ENCODE data around the gene ACIN1.

DNA sequence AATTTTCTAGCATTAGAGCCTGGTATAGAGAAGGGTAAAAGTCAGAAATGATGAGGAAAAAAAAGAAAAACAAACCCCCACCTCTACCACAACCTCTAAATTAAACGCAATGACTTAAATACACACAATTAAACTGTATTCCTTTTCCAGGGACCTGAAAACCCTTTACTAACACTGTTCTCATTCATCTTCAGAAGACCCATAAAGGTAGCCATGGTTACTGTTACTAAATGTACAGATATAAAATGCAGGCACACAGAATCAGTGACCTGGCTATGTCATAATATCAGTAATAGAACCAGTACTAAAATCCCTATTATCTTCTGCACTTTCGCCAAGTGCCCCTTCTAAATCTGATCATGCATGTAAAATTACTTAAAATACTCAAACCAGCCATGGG lies 1.4 kb downstream of the ACIN1 start:
- TF ChIP-seq POLR2AphosphoS5 (IDR thresholded peaks at IDR 0.05; ENCODE audit: low read depth) (no peak), EZH2 (IDR thresholded peaks at IDR 0.05; ENCODE audit: low read depth, unreplicated experiment) (no peak), CREB1 (CRISPR knock-in tag; IDR thresholded peaks at IDR 0.05; ENCODE audit: low read depth) (no peak), JUNB (IDR thresholded peaks at IDR 0.05; ENCODE audit: unreplicated experiment) (no peak), EZH2phosphoT487 (IDR thresholded peaks at IDR 0.05; ENCODE audit: unreplicated experiment) (no peak)
- TF ChIP-seq, protein P1, sequence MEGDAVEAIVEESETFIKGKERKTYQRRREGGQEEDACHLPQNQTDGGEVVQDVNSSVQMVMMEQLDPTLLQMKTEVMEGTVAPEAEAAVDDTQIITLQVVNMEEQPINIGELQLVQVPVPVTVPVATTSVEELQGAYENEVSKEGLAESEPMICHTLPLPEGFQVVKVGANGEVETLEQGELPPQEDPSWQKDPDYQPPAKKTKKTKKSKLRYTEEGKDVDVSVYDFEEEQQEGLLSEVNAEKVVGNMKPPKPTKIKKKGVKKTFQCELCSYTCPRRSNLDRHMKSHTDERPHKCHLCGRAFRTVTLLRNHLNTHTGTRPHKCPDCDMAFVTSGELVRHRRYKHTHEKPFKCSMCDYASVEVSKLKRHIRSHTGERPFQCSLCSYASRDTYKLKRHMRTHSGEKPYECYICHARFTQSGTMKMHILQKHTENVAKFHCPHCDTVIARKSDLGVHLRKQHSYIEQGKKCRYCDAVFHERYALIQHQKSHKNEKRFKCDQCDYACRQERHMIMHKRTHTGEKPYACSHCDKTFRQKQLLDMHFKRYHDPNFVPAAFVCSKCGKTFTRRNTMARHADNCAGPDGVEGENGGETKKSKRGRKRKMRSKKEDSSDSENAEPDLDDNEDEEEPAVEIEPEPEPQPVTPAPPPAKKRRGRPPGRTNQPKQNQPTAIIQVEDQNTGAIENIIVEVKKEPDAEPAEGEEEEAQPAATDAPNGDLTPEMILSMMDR (conservative IDR thresholded peaks at IDR 0.05; ENCODE audit: low read depth in 2 of 2): no peak
- TF ChIP-seq, protein P2, sequence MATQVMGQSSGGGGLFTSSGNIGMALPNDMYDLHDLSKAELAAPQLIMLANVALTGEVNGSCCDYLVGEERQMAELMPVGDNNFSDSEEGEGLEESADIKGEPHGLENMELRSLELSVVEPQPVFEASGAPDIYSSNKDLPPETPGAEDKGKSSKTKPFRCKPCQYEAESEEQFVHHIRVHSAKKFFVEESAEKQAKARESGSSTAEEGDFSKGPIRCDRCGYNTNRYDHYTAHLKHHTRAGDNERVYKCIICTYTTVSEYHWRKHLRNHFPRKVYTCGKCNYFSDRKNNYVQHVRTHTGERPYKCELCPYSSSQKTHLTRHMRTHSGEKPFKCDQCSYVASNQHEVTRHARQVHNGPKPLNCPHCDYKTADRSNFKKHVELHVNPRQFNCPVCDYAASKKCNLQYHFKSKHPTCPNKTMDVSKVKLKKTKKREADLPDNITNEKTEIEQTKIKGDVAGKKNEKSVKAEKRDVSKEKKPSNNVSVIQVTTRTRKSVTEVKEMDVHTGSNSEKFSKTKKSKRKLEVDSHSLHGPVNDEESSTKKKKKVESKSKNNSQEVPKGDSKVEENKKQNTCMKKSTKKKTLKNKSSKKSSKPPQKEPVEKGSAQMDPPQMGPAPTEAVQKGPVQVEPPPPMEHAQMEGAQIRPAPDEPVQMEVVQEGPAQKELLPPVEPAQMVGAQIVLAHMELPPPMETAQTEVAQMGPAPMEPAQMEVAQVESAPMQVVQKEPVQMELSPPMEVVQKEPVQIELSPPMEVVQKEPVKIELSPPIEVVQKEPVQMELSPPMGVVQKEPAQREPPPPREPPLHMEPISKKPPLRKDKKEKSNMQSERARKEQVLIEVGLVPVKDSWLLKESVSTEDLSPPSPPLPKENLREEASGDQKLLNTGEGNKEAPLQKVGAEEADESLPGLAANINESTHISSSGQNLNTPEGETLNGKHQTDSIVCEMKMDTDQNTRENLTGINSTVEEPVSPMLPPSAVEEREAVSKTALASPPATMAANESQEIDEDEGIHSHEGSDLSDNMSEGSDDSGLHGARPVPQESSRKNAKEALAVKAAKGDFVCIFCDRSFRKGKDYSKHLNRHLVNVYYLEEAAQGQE (IDR thresholded peaks at IDR 0.05; ENCODE audit: unreplicated experiment): no peak
- TF ChIP-seq, protein P3, sequence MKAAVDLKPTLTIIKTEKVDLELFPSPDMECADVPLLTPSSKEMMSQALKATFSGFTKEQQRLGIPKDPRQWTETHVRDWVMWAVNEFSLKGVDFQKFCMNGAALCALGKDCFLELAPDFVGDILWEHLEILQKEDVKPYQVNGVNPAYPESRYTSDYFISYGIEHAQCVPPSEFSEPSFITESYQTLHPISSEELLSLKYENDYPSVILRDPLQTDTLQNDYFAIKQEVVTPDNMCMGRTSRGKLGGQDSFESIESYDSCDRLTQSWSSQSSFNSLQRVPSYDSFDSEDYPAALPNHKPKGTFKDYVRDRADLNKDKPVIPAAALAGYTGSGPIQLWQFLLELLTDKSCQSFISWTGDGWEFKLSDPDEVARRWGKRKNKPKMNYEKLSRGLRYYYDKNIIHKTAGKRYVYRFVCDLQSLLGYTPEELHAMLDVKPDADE (IDR thresholded peaks at IDR 0.05): no peak

Measured in GM23338 (cell line).